ENCODE results near the gene MS4A2.
"Not testable (repeated sequence)": the region's sequence is repeated elsewhere in the genome, so short reads cannot be mapped to it uniquely, and the experiment has no call there.

Gene MS4A2

GRCh38 chr11:60088364-60088763, at the start of gene MS4A2:
Gene MS4A2, plus strand, starts transcription at chr11:60088664. Its CDS starts 102 bp downstream, at chr11:60088766.
- Histone ChIP-seq H3K4me2 (ENCODE audit: low read depth, low read length, poor library complexity, severe bottlenecking) (no peak within 1 kb of the TSS), H2AFZ (ENCODE audit: low read depth, low read length, severe bottlenecking) (no peak within 1 kb of the TSS), H3K9ac (ENCODE audit: low read length) (no peak within 1 kb of the TSS), H3K36me3 (ENCODE audit: low read length) (no peaks in the 10 kb centered on the region), H3K27ac (ENCODE audit: low read depth, low read length) (no peak within 1 kb of the TSS), H3K79me2 (ENCODE audit: insufficient read depth, low read length) (no peaks in the 10 kb centered on the region), H4K20me1 (ENCODE audit: low read depth, low read length) (no peaks in the 10 kb centered on the region), H3K9me3 (ENCODE audit: insufficient read depth, low read length) (no peaks in the 10 kb centered on the region), H3K4me3 (ENCODE audit: insufficient read depth, low read length, poor library complexity, severe bottlenecking) (no peak within 1 kb of the TSS), H3K27me3 (ENCODE audit: low read length) (no peaks in the 10 kb centered on the region), H3F3A (ENCODE audit: insufficient read depth) (no peaks in the 10 kb centered on the region), H3K9me2 (replicated peaks; ENCODE audit: insufficient read depth, low read length) (no peaks in the 10 kb centered on the region)
- TF ChIP-seq EZH2phosphoT487 (conservative IDR thresholded peaks at IDR 0.05; ENCODE audit: low read length), result no peak
- no peak for TF ChIP-seq CTCF (IDR thresholded peaks at IDR 0.05; ENCODE audit: insufficient read depth, low read length, poor library complexity, severe bottlenecking)

- Histone ChIP-seq H3K36me3 (ENCODE audit: low read length) (no peaks in the 10 kb centered on the region), H3K9me3 (ENCODE audit: insufficient read depth, low read length) (no peaks in the 10 kb centered on the region), H3K79me2 (ENCODE audit: insufficient read depth, low read length) (no peaks in the 10 kb centered on the region), H3K4me2 (ENCODE audit: low read depth, low read length, poor library complexity, severe bottlenecking) (no peak within 1 kb of the TSS), H3K27ac (ENCODE audit: low read depth, low read length) (no peak within 1 kb of the TSS), H4K20me1 (ENCODE audit: low read depth, low read length) (no peaks in the 10 kb centered on the region), H3K9me2 (replicated peaks; ENCODE audit: insufficient read depth, low read length) (no peaks in the 10 kb centered on the region), H3F3A (ENCODE audit: insufficient read depth) (no peaks in the 10 kb centered on the region), H3K9ac (ENCODE audit: low read length) (no peak within 1 kb of the TSS), H3K27me3 (ENCODE audit: low read length) (no peaks in the 10 kb centered on the region), H3K4me3 (ENCODE audit: insufficient read depth, low read length, poor library complexity, severe bottlenecking) (no peak within 1 kb of the TSS), H2AFZ (ENCODE audit: low read depth, low read length, severe bottlenecking) (no peak within 1 kb of the TSS)
- no peak for TF ChIP-seq CTCF (IDR thresholded peaks at IDR 0.05; ENCODE audit: insufficient read depth, low read length, poor library complexity, severe bottlenecking)
Measured at GRCh38 chr11:60040109-60040508, 48.4 kb upstream of the MS4A2 start, which contains the start of gene OOSP2. Gene OOSP2, plus strand, starts transcription at chr11:60040409. Its CDS starts 51 bp downstream, at chr11:60040460.

GRCh38 chr11:60050422-60050821, 38.0 kb upstream of the MS4A2 start:
- H3K79me2 ChIP-seq (ENCODE audit: insufficient read depth, low read length); H3K36me3 ChIP-seq (ENCODE audit: low read length); H3K4me2 ChIP-seq (ENCODE audit: low read depth, low read length, poor library complexity, severe bottlenecking); H4K20me1 ChIP-seq (ENCODE audit: low read depth, low read length); H3K9ac ChIP-seq (ENCODE audit: low read length); H3K27ac ChIP-seq (ENCODE audit: low read depth, low read length); H3K27me3 ChIP-seq (ENCODE audit: low read length); H3K4me3 ChIP-seq (ENCODE audit: insufficient read depth, low read length, poor library complexity, severe bottlenecking); H3K9me3 ChIP-seq (ENCODE audit: insufficient read depth, low read length); H3K9me2 ChIP-seq (replicated peaks; ENCODE audit: insufficient read depth, low read length); H2AFZ ChIP-seq (ENCODE audit: low read depth, low read length, severe bottlenecking); H3F3A ChIP-seq (ENCODE audit: insufficient read depth): not testable (repeated sequence)

GRCh38 chr11:60050839-60051238, 37.6 kb upstream of the MS4A2 start:
- not testable (repeated sequence) for H3K27me3 ChIP-seq (ENCODE audit: low read length); H3K36me3 ChIP-seq (ENCODE audit: low read length); H3F3A ChIP-seq (ENCODE audit: insufficient read depth); H3K9me3 ChIP-seq (ENCODE audit: insufficient read depth, low read length); H3K9ac ChIP-seq (ENCODE audit: low read length); H3K27ac ChIP-seq (ENCODE audit: low read depth, low read length); H3K9me2 ChIP-seq (replicated peaks; ENCODE audit: insufficient read depth, low read length); H3K79me2 ChIP-seq (ENCODE audit: insufficient read depth, low read length); H4K20me1 ChIP-seq (ENCODE audit: low read depth, low read length); H3K4me3 ChIP-seq (ENCODE audit: insufficient read depth, low read length, poor library complexity, severe bottlenecking); H2AFZ ChIP-seq (ENCODE audit: low read depth, low read length, severe bottlenecking); H3K4me2 ChIP-seq (ENCODE audit: low read depth, low read length, poor library complexity, severe bottlenecking)
